HepG2 (cell line): ENCODE results near the gene CAMSAP3. TPM values are rescaled to one million over a fixed set of nuclear protein-coding genes. Genes with fewer than 3 reads are reported as not detected.

Source experiments
- DMTF1 ChIP-seq: sonication (generic); formaldehyde crosslinking; IDR thresholded peaks from 2 replicates; pipeline ENCODE4 v1.4.0; 2020; ENCODE audit warnings: mild to moderate bottlenecking, missing genetic modification reagents
- HMGA1 ChIP-seq: sonication (generic); formaldehyde crosslinking; conservative IDR thresholded peaks from 2 replicates; pipeline ENCODE4 v1.4.0; 2020; ENCODE audit warnings: missing genetic modification reagents
- MLXIP ChIP-seq: sonication (generic); formaldehyde crosslinking; IDR thresholded peaks from 2 replicates; pipeline ENCODE4 v1.9.0; 2021; ENCODE audit warnings: missing genetic modification reagents, borderline replicate concordance
- THYN1 ChIP-seq: sonication (generic); formaldehyde crosslinking; IDR thresholded peaks from 2 replicates; pipeline ENCODE4 v1.8.1; 2023; ENCODE audit warnings: low read depth, mild to moderate bottlenecking, moderate library complexity, missing genetic modification reagents, borderline replicate concordance
- ZFP41 ChIP-seq: sonication (generic); formaldehyde crosslinking; IDR thresholded peaks from 2 replicates; pipeline ENCODE4 v1.4.0; 2020; ENCODE audit warnings: mild to moderate bottlenecking, missing genetic modification reagents, borderline replicate concordance
- ZNF564 ChIP-seq: sonication (generic); formaldehyde crosslinking; IDR thresholded peaks from 2 replicates; pipeline ENCODE4 v1.8.1; 2023; ENCODE audit warnings: mild to moderate bottlenecking, missing genetic modification reagents
- ZNF7 ChIP-seq: IDR thresholded peaks from 2 replicates; pipeline ENCODE4 v1.6.1; 2016; ENCODE audit warnings: missing biosample characterization, missing genetic modification reagents
- ZNF790 ChIP-seq: sonication (generic); formaldehyde crosslinking; IDR thresholded peaks from 2 replicates; pipeline ENCODE4 v1.8.0; 2022; ENCODE audit warnings: missing genetic modification reagents, mild to moderate bottlenecking, borderline replicate concordance
- polyA plus RNA-seq, 8 experiments: library from polyadenylated mRNA; depleted of rRNA in 3 of 8; stranded (reverse) in 7 of 8; unstranded in 1 of 8; fragments of >200 nt; fragmentation: Illumina TruSeq in 4 of 8; extraction: Trizol in 4 of 8; gene quantifications; 2 replicates each; pipeline versions ENCODE4 v1.2.1 to v1.2.3, GENCODE V29; 2011 to 2016; ENCODE audit warnings: low read depth in 4 of 8, missing spikeins in 1 of 8, mixed read lengths in 1 of 8; ENCODE audit not compliant: insufficient read depth in 1 of 8
- total RNA-seq, 5 experiments: library from RNA; depleted of rRNA; stranded (reverse); fragments of >200 nt; fragmentation: Illumina TruSeq; extraction: Trizol; gene quantifications; 2 replicates each; pipeline ENCODE4 v1.2.3, GENCODE V29; 2016; ENCODE audit warnings: low read depth in 1 of 5
- TF ChIP-seq, protein P1 (sequence below): sonication (generic); formaldehyde crosslinking; IDR thresholded peaks from 2 replicates; pipeline ENCODE4 v1.4.0; 2020; ENCODE audit warnings: missing genetic modification reagents
- TF ChIP-seq, protein P2 (sequence below): IDR thresholded peaks from 2 replicates; pipeline ENCODE4 v1.6.1; 2016; ENCODE audit warnings: low read depth, missing genetic modification reagents, missing compliant biosample characterization
- TF ChIP-seq, protein P3 (sequence below): sonication (generic); formaldehyde crosslinking; IDR thresholded peaks from 2 replicates; pipeline ENCODE4 v1.9.0; 2021; ENCODE audit warnings: missing genetic modification reagents, mild to moderate bottlenecking, borderline replicate concordance
- TF ChIP-seq, protein P4 (sequence below): IDR thresholded peaks from 2 replicates; pipeline ENCODE4 v1.6.1; 2016; ENCODE audit warnings: missing compliant biosample characterization, missing genetic modification reagents, borderline replicate concordance

Gene CAMSAP3
- total and polyA plus RNA-seq, 2 of the 13 experiments (the other 11 are each of a cell fraction or from before 2014, with no cell fraction given), result 10.8 to 11.8 TPM

GRCh38 chr19:7636691-7637373 lies 41.2 kb downstream of the CAMSAP3 start, which contains the start of gene STXBP2 (continued):
- TF ChIP-seq, protein P1, sequence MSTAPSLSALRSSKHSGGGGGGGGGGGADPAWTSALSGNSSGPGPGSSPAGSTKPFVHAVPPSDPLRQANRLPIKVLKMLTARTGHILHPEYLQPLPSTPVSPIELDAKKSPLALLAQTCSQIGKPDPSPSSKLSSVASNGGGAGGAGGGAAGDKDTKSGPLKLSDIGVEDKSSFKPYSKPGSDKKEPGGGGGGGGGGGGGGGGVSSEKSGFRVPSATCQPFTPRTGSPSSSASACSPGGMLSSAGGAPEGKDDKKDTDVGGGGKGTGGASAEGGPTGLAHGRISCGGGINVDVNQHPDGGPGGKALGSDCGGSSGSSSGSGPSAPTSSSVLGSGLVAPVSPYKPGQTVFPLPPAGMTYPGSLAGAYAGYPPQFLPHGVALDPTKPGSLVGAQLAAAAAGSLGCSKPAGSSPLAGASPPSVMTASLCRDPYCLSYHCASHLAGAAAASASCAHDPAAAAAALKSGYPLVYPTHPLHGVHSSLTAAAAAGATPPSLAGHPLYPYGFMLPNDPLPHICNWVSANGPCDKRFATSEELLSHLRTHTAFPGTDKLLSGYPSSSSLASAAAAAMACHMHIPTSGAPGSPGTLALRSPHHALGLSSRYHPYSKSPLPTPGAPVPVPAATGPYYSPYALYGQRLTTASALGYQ (CRISPR knock-in tag), result no peak
- TF ChIP-seq, protein P2, sequence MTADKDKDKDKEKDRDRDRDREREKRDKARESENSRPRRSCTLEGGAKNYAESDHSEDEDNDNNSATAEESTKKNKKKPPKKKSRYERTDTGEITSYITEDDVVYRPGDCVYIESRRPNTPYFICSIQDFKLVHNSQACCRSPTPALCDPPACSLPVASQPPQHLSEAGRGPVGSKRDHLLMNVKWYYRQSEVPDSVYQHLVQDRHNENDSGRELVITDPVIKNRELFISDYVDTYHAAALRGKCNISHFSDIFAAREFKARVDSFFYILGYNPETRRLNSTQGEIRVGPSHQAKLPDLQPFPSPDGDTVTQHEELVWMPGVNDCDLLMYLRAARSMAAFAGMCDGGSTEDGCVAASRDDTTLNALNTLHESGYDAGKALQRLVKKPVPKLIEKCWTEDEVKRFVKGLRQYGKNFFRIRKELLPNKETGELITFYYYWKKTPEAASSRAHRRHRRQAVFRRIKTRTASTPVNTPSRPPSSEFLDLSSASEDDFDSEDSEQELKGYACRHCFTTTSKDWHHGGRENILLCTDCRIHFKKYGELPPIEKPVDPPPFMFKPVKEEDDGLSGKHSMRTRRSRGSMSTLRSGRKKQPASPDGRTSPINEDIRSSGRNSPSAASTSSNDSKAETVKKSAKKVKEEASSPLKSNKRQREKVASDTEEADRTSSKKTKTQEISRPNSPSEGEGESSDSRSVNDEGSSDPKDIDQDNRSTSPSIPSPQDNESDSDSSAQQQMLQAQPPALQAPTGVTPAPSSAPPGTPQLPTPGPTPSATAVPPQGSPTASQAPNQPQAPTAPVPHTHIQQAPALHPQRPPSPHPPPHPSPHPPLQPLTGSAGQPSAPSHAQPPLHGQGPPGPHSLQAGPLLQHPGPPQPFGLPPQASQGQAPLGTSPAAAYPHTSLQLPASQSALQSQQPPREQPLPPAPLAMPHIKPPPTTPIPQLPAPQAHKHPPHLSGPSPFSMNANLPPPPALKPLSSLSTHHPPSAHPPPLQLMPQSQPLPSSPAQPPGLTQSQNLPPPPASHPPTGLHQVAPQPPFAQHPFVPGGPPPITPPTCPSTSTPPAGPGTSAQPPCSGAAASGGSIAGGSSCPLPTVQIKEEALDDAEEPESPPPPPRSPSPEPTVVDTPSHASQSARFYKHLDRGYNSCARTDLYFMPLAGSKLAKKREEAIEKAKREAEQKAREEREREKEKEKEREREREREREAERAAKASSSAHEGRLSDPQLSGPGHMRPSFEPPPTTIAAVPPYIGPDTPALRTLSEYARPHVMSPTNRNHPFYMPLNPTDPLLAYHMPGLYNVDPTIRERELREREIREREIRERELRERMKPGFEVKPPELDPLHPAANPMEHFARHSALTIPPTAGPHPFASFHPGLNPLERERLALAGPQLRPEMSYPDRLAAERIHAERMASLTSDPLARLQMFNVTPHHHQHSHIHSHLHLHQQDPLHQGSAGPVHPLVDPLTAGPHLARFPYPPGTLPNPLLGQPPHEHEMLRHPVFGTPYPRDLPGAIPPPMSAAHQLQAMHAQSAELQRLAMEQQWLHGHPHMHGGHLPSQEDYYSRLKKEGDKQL, result no peak
- TF ChIP-seq, protein P3, sequence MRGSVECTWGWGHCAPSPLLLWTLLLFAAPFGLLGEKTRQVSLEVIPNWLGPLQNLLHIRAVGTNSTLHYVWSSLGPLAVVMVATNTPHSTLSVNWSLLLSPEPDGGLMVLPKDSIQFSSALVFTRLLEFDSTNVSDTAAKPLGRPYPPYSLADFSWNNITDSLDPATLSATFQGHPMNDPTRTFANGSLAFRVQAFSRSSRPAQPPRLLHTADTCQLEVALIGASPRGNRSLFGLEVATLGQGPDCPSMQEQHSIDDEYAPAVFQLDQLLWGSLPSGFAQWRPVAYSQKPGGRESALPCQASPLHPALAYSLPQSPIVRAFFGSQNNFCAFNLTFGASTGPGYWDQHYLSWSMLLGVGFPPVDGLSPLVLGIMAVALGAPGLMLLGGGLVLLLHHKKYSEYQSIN, result no peak
- no peak for TF ChIP-seq ZFP41
- TF ChIP-seq, protein P4, sequence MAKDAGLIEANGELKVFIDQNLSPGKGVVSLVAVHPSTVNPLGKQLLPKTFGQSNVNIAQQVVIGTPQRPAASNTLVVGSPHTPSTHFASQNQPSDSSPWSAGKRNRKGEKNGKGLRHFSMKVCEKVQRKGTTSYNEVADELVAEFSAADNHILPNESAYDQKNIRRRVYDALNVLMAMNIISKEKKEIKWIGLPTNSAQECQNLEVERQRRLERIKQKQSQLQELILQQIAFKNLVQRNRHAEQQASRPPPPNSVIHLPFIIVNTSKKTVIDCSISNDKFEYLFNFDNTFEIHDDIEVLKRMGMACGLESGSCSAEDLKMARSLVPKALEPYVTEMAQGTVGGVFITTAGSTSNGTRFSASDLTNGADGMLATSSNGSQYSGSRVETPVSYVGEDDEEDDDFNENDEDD, result peak; percentile 95
- TF ChIP-seq DMTF1 (CRISPR knock-in tag), result no peak
- TF ChIP-seq HMGA1 (CRISPR knock-in tag), result no peak
- TF ChIP-seq ZNF564 (CRISPR knock-in tag), result peak; percentile 81; the same call in 1 of the 2 replicates
- no peak for TF ChIP-seq ZNF7 (CRISPR knock-in tag)
- no peak for TF ChIP-seq THYN1 (CRISPR knock-in tag)
- peak; percentile 58; the same call in 1 of the 2 replicates for TF ChIP-seq ZNF790 (CRISPR knock-in tag)
- TF ChIP-seq MLXIP (CRISPR knock-in tag), result no peak
